ENCODE measurements around the gene LYST.

Gene LYST

GRCh38 chr1:235746245-235746644, 120.5 kb downstream of the LYST start:
- Histone ChIP-seq H3K14ac (ENCODE audit: low read length in 2 of 2) (no peak overlapping the region), H3K23ac (ENCODE audit: low read length in 2 of 2) (no peak overlapping the region), H2AK5ac (ENCODE audit: low read length, severe bottlenecking) (no peak overlapping the region), H3K27ac (ENCODE audit: low read length, poor library complexity, severe bottlenecking) (no peak overlapping the region), H3K27me3 (ENCODE audit: control insufficient read depth in 1 of 2, insufficient read depth in 1 of 2, low read length in 2 of 2) (no peaks in the 10 kb centered on the region), H2AFZ (ENCODE audit: low read depth, low read length) (no peak overlapping the region), H3K4ac (ENCODE audit: low read depth in 1 of 2, low read length in 2 of 2) (no peak overlapping the region), H2BK12ac (ENCODE audit: low read length in 2 of 2) (no peak overlapping the region), H3K18ac (ENCODE audit: low read depth in 1 of 2, low read length in 2 of 2) (no peak overlapping the region), H3K4me3 (ENCODE audit: insufficient read depth in 1 of 2, low read depth in 1 of 2, low read length in 2 of 2) (no peak overlapping the region), H3K79me1 (replicated peaks; ENCODE audit: low read length, poor library complexity, severe bottlenecking) (no peaks in the 10 kb centered on the region), H2BK15ac (ENCODE audit: low read depth, poor library complexity, severe bottlenecking) (no peak overlapping the region), H3K4me2 (ENCODE audit: low read length, poor library complexity, severe bottlenecking) (no peak overlapping the region), H3K9ac (ENCODE audit: low read length) (no peak overlapping the region), H3K36me3 (ENCODE audit: control insufficient read depth in 1 of 2, insufficient read depth in 2 of 2, low read depth in 1 of 2, low read length in 2 of 2) (peaks cover 0 to 91% of the 10 kb centered on the region in 2 experiments), H4K8ac (ENCODE audit: low read length) (no peak overlapping the region), H4K91ac (ENCODE audit: low read length) (no peak overlapping the region), H3K9me3 (ENCODE audit: control insufficient read depth, low read length) (no peaks in the 10 kb centered on the region), H2BK120ac (ENCODE audit: low read depth, low read length) (no peak overlapping the region), H3K4me1 (ENCODE audit: control insufficient read depth, insufficient read depth, low read depth, low read length) (no peaks in the 10 kb centered on the region), H2BK5ac (ENCODE audit: low read depth, low read length, poor library complexity, severe bottlenecking) (no peak overlapping the region)
- no peak for DNase-seq
- over 99% methylated on average over 3 of the region's 6 CpGs for WGBS

- H3K4ac ChIP-seq (ENCODE audit: low read depth in 1 of 2, low read length in 2 of 2), result no peak overlapping the region
- no peak overlapping the region for H3K9ac ChIP-seq (ENCODE audit: low read length)
- DNase-seq, result no peak
- H2AFZ ChIP-seq (ENCODE audit: low read depth, low read length), result no peak overlapping the region
- no peak overlapping the region for H3K4me2 ChIP-seq (ENCODE audit: low read length, poor library complexity, severe bottlenecking)
- H2BK12ac ChIP-seq (ENCODE audit: low read length in 2 of 2), result no peak overlapping the region
- H3K23ac ChIP-seq (ENCODE audit: low read length in 2 of 2), result no peak overlapping the region
- no peak overlapping the region for H2BK15ac ChIP-seq (ENCODE audit: low read depth, poor library complexity, severe bottlenecking)
- peaks cover 0 to 91% of the 10 kb centered on the region in 2 experiments for H3K36me3 ChIP-seq (ENCODE audit: control insufficient read depth in 1 of 2, insufficient read depth in 2 of 2, low read depth in 1 of 2, low read length in 2 of 2)
- WGBS, result 94% methylated on average over 3 of the region's 4 CpGs
- no peak overlapping the region for H3K18ac ChIP-seq (ENCODE audit: low read depth in 1 of 2, low read length in 2 of 2)
- H2BK120ac ChIP-seq (ENCODE audit: low read depth, low read length), result no peak overlapping the region
- no peak overlapping the region for H3K14ac ChIP-seq (ENCODE audit: low read length in 2 of 2)
- no peaks in the 10 kb centered on the region for H3K4me1 ChIP-seq (ENCODE audit: control insufficient read depth, insufficient read depth, low read depth, low read length)
- H3K27me3 ChIP-seq (ENCODE audit: control insufficient read depth in 1 of 2, insufficient read depth in 1 of 2, low read length in 2 of 2), result no peaks in the 10 kb centered on the region
- no peak overlapping the region for H2BK5ac ChIP-seq (ENCODE audit: low read depth, low read length, poor library complexity, severe bottlenecking)
- no peak overlapping the region for H4K91ac ChIP-seq (ENCODE audit: low read length)
- H4K8ac ChIP-seq (ENCODE audit: low read length), result no peak overlapping the region
- H3K4me3 ChIP-seq (ENCODE audit: insufficient read depth in 1 of 2, low read depth in 1 of 2, low read length in 2 of 2), result no peak overlapping the region
- H3K27ac ChIP-seq (ENCODE audit: low read length, poor library complexity, severe bottlenecking), result no peak overlapping the region
- no peaks in the 10 kb centered on the region for H3K79me1 ChIP-seq (replicated peaks; ENCODE audit: low read length, poor library complexity, severe bottlenecking)
- H2AK5ac ChIP-seq (ENCODE audit: low read length, severe bottlenecking), result no peak overlapping the region
- no peaks in the 10 kb centered on the region for H3K9me3 ChIP-seq (ENCODE audit: control insufficient read depth, low read length)
Observed at GRCh38 chr1:235745503-235746136, 121.1 kb downstream of the LYST start.

- no peaks in the 10 kb centered on the region for H3K9me3 ChIP-seq (ENCODE audit: control insufficient read depth, low read length)
- H3K23ac ChIP-seq (ENCODE audit: low read length in 2 of 2), result no peak overlapping the region
- no peak overlapping the region for H2BK12ac ChIP-seq (ENCODE audit: low read length in 2 of 2)
- H3K4me2 ChIP-seq (ENCODE audit: low read length, poor library complexity, severe bottlenecking), result no peak overlapping the region
- H3K79me1 ChIP-seq (replicated peaks; ENCODE audit: low read length, poor library complexity, severe bottlenecking), result no peaks in the 10 kb centered on the region
- peaks cover 0 to 94% of the 10 kb centered on the region in 2 experiments for H3K36me3 ChIP-seq (ENCODE audit: control insufficient read depth in 1 of 2, insufficient read depth in 2 of 2, low read depth in 1 of 2, low read length in 2 of 2)
- H3K4me1 ChIP-seq (ENCODE audit: control insufficient read depth, insufficient read depth, low read depth, low read length), result no peaks in the 10 kb centered on the region
- H2AK5ac ChIP-seq (ENCODE audit: low read length, severe bottlenecking), result no peak overlapping the region
- no peak overlapping the region for H2BK15ac ChIP-seq (ENCODE audit: low read depth, poor library complexity, severe bottlenecking)
- H2AFZ ChIP-seq (ENCODE audit: low read depth, low read length), result no peak overlapping the region
- H3K4ac ChIP-seq (ENCODE audit: low read depth in 1 of 2, low read length in 2 of 2), result no peak overlapping the region
- no peak overlapping the region for H3K27ac ChIP-seq (ENCODE audit: low read length, poor library complexity, severe bottlenecking)
- no peak overlapping the region for H3K18ac ChIP-seq (ENCODE audit: low read depth in 1 of 2, low read length in 2 of 2)
- no peak overlapping the region for H2BK5ac ChIP-seq (ENCODE audit: low read depth, low read length, poor library complexity, severe bottlenecking)
- H3K14ac ChIP-seq (ENCODE audit: low read length in 2 of 2), result no peak overlapping the region
- no peak overlapping the region for H4K8ac ChIP-seq (ENCODE audit: low read length)
- H3K4me3 ChIP-seq (ENCODE audit: insufficient read depth in 1 of 2, low read depth in 1 of 2, low read length in 2 of 2), result no peak overlapping the region
- H3K9ac ChIP-seq (ENCODE audit: low read length), result no peak overlapping the region
- 97% methylated on average over 3 of the region's 5 CpGs for WGBS
- no peak overlapping the region for H4K91ac ChIP-seq (ENCODE audit: low read length)
- no peak overlapping the region for H2BK120ac ChIP-seq (ENCODE audit: low read depth, low read length)
- no peak for DNase-seq
- no peaks in the 10 kb centered on the region for H3K27me3 ChIP-seq (ENCODE audit: control insufficient read depth in 1 of 2, insufficient read depth in 1 of 2, low read length in 2 of 2)
Observed at GRCh38 chr1:235742914-235743599, 123.6 kb downstream of the LYST start.

GRCh38 chr1:235741294-235741693, 125.4 kb downstream of the LYST start:
- Histone ChIP-seq H3K4me1 (ENCODE audit: control insufficient read depth, insufficient read depth, low read depth, low read length) (no peaks in the 10 kb centered on the region), H3K18ac (ENCODE audit: low read depth in 1 of 2, low read length in 2 of 2) (no peak overlapping the region), H2BK120ac (ENCODE audit: low read depth, low read length) (no peak overlapping the region), H2BK15ac (ENCODE audit: low read depth, poor library complexity, severe bottlenecking) (no peak overlapping the region), H3K23ac (ENCODE audit: low read length in 2 of 2) (no peak overlapping the region), H3K27me3 (ENCODE audit: control insufficient read depth in 1 of 2, insufficient read depth in 1 of 2, low read length in 2 of 2) (no peaks in the 10 kb centered on the region), H2BK5ac (ENCODE audit: low read depth, low read length, poor library complexity, severe bottlenecking) (no peak overlapping the region), H2AFZ (ENCODE audit: low read depth, low read length) (no peak overlapping the region), H3K4ac (ENCODE audit: low read depth in 1 of 2, low read length in 2 of 2) (no peak overlapping the region), H2BK12ac (ENCODE audit: low read length in 2 of 2) (no peak overlapping the region), H3K4me3 (ENCODE audit: insufficient read depth in 1 of 2, low read depth in 1 of 2, low read length in 2 of 2) (no peak overlapping the region), H3K27ac (ENCODE audit: low read length, poor library complexity, severe bottlenecking) (peak overlapping the region; percentile 32), H3K9ac (ENCODE audit: low read length) (peak overlapping the region; percentile 57), H3K4me2 (ENCODE audit: low read length, poor library complexity, severe bottlenecking) (no peak overlapping the region), H3K79me1 (replicated peaks; ENCODE audit: low read length, poor library complexity, severe bottlenecking) (no peaks in the 10 kb centered on the region), H2AK5ac (ENCODE audit: low read length, severe bottlenecking) (no peak overlapping the region), H3K9me3 (ENCODE audit: control insufficient read depth, low read length) (no peaks in the 10 kb centered on the region), H4K91ac (ENCODE audit: low read length) (no peak overlapping the region), H4K8ac (ENCODE audit: low read length) (no peak overlapping the region), H3K36me3 (ENCODE audit: control insufficient read depth in 1 of 2, insufficient read depth in 2 of 2, low read depth in 1 of 2, low read length in 2 of 2) (peaks cover 4 to 96% of the 10 kb centered on the region in 2 experiments), H3K14ac (ENCODE audit: low read length in 2 of 2) (no peak overlapping the region)
- peak; percentile 62 for DNase-seq
- WGBS, result 0% methylated on average over 4 of the region's 5 CpGs

Measured in mesenchymal stem cell (in vitro differentiated cells and primary cell).